Measurements from ENCODE around the gene HOXC11.

HOXC11 gene

GRCh38 chr12:53956251-53956887, 16.6 kb upstream of the HOXC11 start:
- Histone ChIP-seq H3K4me3 (replicated peaks; ENCODE audit: insufficient read depth, low read length) (no peak overlapping the region), H3K27ac (replicated peaks) (no peak overlapping the region), H3K27me3 (ENCODE audit: insufficient read depth, poor library complexity, severe bottlenecking) (peaks cover 95% of the 10 kb centered on the region)
- peak; percentile 53; the same call in 1 of the 2 replicates for TF ChIP-seq POLR2AphosphoS5 (IDR thresholded peaks at IDR 0.05; ENCODE audit: low read depth)
- TF ChIP-seq, protein P1, sequence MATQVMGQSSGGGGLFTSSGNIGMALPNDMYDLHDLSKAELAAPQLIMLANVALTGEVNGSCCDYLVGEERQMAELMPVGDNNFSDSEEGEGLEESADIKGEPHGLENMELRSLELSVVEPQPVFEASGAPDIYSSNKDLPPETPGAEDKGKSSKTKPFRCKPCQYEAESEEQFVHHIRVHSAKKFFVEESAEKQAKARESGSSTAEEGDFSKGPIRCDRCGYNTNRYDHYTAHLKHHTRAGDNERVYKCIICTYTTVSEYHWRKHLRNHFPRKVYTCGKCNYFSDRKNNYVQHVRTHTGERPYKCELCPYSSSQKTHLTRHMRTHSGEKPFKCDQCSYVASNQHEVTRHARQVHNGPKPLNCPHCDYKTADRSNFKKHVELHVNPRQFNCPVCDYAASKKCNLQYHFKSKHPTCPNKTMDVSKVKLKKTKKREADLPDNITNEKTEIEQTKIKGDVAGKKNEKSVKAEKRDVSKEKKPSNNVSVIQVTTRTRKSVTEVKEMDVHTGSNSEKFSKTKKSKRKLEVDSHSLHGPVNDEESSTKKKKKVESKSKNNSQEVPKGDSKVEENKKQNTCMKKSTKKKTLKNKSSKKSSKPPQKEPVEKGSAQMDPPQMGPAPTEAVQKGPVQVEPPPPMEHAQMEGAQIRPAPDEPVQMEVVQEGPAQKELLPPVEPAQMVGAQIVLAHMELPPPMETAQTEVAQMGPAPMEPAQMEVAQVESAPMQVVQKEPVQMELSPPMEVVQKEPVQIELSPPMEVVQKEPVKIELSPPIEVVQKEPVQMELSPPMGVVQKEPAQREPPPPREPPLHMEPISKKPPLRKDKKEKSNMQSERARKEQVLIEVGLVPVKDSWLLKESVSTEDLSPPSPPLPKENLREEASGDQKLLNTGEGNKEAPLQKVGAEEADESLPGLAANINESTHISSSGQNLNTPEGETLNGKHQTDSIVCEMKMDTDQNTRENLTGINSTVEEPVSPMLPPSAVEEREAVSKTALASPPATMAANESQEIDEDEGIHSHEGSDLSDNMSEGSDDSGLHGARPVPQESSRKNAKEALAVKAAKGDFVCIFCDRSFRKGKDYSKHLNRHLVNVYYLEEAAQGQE (IDR thresholded peaks at IDR 0.05; ENCODE audit: insufficient replicate concordance, low read depth) = no peak
- DNase-seq (ENCODE audit: low read depth in 1 of 2, low spot score in 1 of 2) = peak; percentile 7 to 76

GRCh38 chr12:53956914-53957536, 15.9 kb upstream of the HOXC11 start:
- DNase-seq (ENCODE audit: low read depth in 1 of 2, low spot score in 1 of 2) = no peak
- TF ChIP-seq CTCF (IDR thresholded peaks at IDR 0.05; ENCODE audit: insufficient read depth, low read length) = no peak
- peak; percentile 63 for TF ChIP-seq SPI1 (IDR thresholded peaks at IDR 0.05; ENCODE audit: borderline replicate concordance, low read depth)
- no peak for TF ChIP-seq GABPA (IDR thresholded peaks at IDR 0.05; ENCODE audit: low read depth)
- TF ChIP-seq POLR2AphosphoS5 (IDR thresholded peaks at IDR 0.05; ENCODE audit: low read depth) = no peak; the same call in 1 of the 2 replicates
- no peak overlapping the region for H3K4me3 ChIP-seq (replicated peaks; ENCODE audit: insufficient read depth, low read length)
- no peak overlapping the region for H3K27ac ChIP-seq (replicated peaks)
- peaks cover 95% of the 10 kb centered on the region for H3K27me3 ChIP-seq (ENCODE audit: insufficient read depth, poor library complexity, severe bottlenecking)

DNA sequence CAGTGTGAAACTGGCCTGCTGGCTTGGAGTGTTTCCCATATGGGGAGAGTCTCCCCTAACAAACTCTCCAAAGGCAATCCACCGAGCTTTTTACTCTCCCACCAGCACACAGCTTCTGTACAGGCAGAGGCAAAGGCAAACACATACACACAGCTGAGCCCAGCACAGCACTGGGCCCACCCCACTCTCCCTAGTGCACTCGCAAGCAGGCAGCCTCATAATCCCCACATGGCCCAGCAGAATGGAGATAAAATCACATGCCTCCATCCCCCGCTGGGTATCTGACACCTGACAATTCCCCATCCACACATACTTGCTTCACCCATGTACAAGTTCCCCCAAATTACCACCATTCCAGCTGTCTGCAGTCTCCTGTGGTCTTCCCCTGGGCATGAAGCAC, 14.8 kb upstream of the HOXC11 start:
- H3K27me3 ChIP-seq (ENCODE audit: insufficient read depth, poor library complexity, severe bottlenecking) = peaks cover 95% of the 10 kb centered on the region
- H3K4me3 ChIP-seq (replicated peaks; ENCODE audit: insufficient read depth, low read length) = no peak overlapping the region
- DNase-seq (ENCODE audit: low read depth in 1 of 2, low spot score in 1 of 2) = no peak
- H3K27ac ChIP-seq (replicated peaks) = no peak overlapping the region
- TF ChIP-seq POLR2AphosphoS5 (IDR thresholded peaks at IDR 0.05; ENCODE audit: low read depth) (no peak), CTCF (IDR thresholded peaks at IDR 0.05; ENCODE audit: insufficient read depth, low read length) (no peak), GABPA (IDR thresholded peaks at IDR 0.05; ENCODE audit: low read depth) (no peak), SPI1 (IDR thresholded peaks at IDR 0.05; ENCODE audit: borderline replicate concordance, low read depth) (no peak)
- TF ChIP-seq, protein P1 (IDR thresholded peaks at IDR 0.05; ENCODE audit: insufficient replicate concordance, low read depth) = no peak

- TF ChIP-seq GABPA (IDR thresholded peaks at IDR 0.05; ENCODE audit: low read depth) = no peak
- no peak for TF ChIP-seq POLR2AphosphoS5 (IDR thresholded peaks at IDR 0.05; ENCODE audit: low read depth)
- TF ChIP-seq SPI1 (IDR thresholded peaks at IDR 0.05; ENCODE audit: borderline replicate concordance, low read depth) = no peak
- TF ChIP-seq, protein P1 (IDR thresholded peaks at IDR 0.05; ENCODE audit: insufficient replicate concordance, low read depth) = no peak
- no peak for TF ChIP-seq CTCF (IDR thresholded peaks at IDR 0.05; ENCODE audit: insufficient read depth, low read length)
- no peak for DNase-seq (ENCODE audit: low read depth in 1 of 2, low spot score in 1 of 2)
- H3K27me3 ChIP-seq (ENCODE audit: insufficient read depth, poor library complexity, severe bottlenecking) = peaks cover 95% of the 10 kb centered on the region
- no peak overlapping the region for H3K4me3 ChIP-seq (replicated peaks; ENCODE audit: insufficient read depth, low read length)
- H3K27ac ChIP-seq (replicated peaks) = no peak overlapping the region
Observed at GRCh38 chr12:53959314-53959713, 13.6 kb upstream of the HOXC11 start.
